Cardiac muscle cell (in vitro differentiated cells and primary cell): ENCODE data around the gene SETBP1. TPM values are rescaled to one million over a fixed set of nuclear protein-coding genes. Genes with fewer than 3 reads are reported as not detected.
A peak's percentile ranks its signal among the peaks of the same experiment; 100 is the strongest.

ENCODE experiments used
- DNase-seq, 2 donors: peaks; one replicate each; pipeline versions ENCODE4 v3.0.0 to v3.0.0-alpha.2; 2010 to 2017; ENCODE audit warnings: low read depth in 1 of 2, low spot score in 1 of 2
- H3K27ac ChIP-seq: fragments of 200-600 bp; sonication (generic); 2 replicates; pipeline ENCODE4 v1.5.1; 2016
- H3K27me3 ChIP-seq: fragments of 200-600 bp; sonication (generic); 2 replicates; pipeline ENCODE4 v1.6.0; 2016; ENCODE audit warnings: control low read depth
- H3K36me3 ChIP-seq: fragments of 200-600 bp; sonication (generic); 2 replicates; pipeline ENCODE4 v1.5.1; 2016; ENCODE audit warnings: control low read depth
- H3K4me1 ChIP-seq: fragments of 200-600 bp; sonication (generic); 2 replicates; pipeline ENCODE4 v1.8.1; 2017; ENCODE audit warnings: low read depth, mild to moderate bottlenecking, mixed run types
- H3K4me3 ChIP-seq: fragments of 200-600 bp; sonication (generic); 2 replicates; pipeline ENCODE4 v1.5.1; 2016; ENCODE audit warnings: mild to moderate bottlenecking
- H3K9me3 ChIP-seq: fragments of 200-600 bp; sonication (generic); 2 replicates; pipeline ENCODE4 v1.5.1; 2017; ENCODE audit warnings: low read depth, mild to moderate bottlenecking, control low read depth
- CTCF ChIP-seq: IDR thresholded peaks from 2 replicates; pipeline ENCODE4 v1.5.1; 2012; ENCODE audit warnings: low read depth, mild to moderate bottlenecking, low read length
- polyA plus RNA-seq: library from polyadenylated mRNA; unstranded; fragments of >200 nt; fragmentation: Nextera tagmentation; extraction: Ambion mirVana; gene quantifications from 2 replicates; pipeline ENCODE4 v1.2.1, GENCODE V29; 2016
- total RNA-seq: library from RNA; depleted of rRNA; stranded (reverse); fragments of >200 nt; gene quantifications from 2 replicates; pipeline ENCODE4 v1.2.3, GENCODE V29; 2016

SETBP1 gene
- total and polyA plus RNA-seq, 2 experiments from 2014 or later, result 6.3 to 30.6 TPM

GRCh38 chr18:44850001-44850400, 169.3 kb downstream of the SETBP1 start:
- no peak for TF ChIP-seq CTCF
- Histone ChIP-seq H3K27me3 (no peaks in the 10 kb centered on the region), H3K36me3 (no peaks in the 10 kb centered on the region), H3K4me1 (peaks cover 12% of the 10 kb centered on the region), H3K27ac (no peak overlapping the region), H3K4me3 (no peak overlapping the region), H3K9me3 (no peaks in the 10 kb centered on the region)
- DNase-seq, result no peak

- Histone ChIP-seq H3K36me3 (no peaks in the 10 kb centered on the region), H3K27me3 (no peaks in the 10 kb centered on the region), H3K27ac (no peak overlapping the region), H3K4me3 (no peak overlapping the region), H3K9me3 (no peaks in the 10 kb centered on the region), H3K4me1 (peaks cover 14% of the 10 kb centered on the region)
- no peak for TF ChIP-seq CTCF
- no peak for DNase-seq
Observed at GRCh38 chr18:44851856-44852621, 171.4 kb downstream of the SETBP1 start.

GRCh38 chr18:44852818-44853217, 172.1 kb downstream of the SETBP1 start:
- no peak for TF ChIP-seq CTCF
- DNase-seq, result peak in 1 of 2 donors; percentile 38
- H3K27ac ChIP-seq, result no peak overlapping the region
- no peaks in the 10 kb centered on the region for H3K9me3 ChIP-seq
- no peaks in the 10 kb centered on the region for H3K27me3 ChIP-seq
- H3K4me3 ChIP-seq, result no peak overlapping the region
- no peaks in the 10 kb centered on the region for H3K36me3 ChIP-seq
- peaks cover 22% of the 10 kb centered on the region for H3K4me1 ChIP-seq

GRCh38 chr18:44853430-44853829, 172.7 kb downstream of the SETBP1 start:
- Histone ChIP-seq H3K9me3 (no peaks in the 10 kb centered on the region), H3K4me3 (no peak overlapping the region), H3K27ac (no peak overlapping the region), H3K27me3 (no peaks in the 10 kb centered on the region), H3K36me3 (no peaks in the 10 kb centered on the region), H3K4me1 (peaks cover 26% of the 10 kb centered on the region)
- no peak for TF ChIP-seq CTCF
- DNase-seq, result no peak

GRCh38 chr18:44855681-44856080, 175.0 kb downstream of the SETBP1 start:
- no peak for DNase-seq
- no peaks in the 10 kb centered on the region for H3K36me3 ChIP-seq
- no peak for TF ChIP-seq CTCF
- H3K27me3 ChIP-seq, result peaks cover 12% of the 10 kb centered on the region
- peaks cover 26% of the 10 kb centered on the region for H3K4me1 ChIP-seq
- no peak overlapping the region for H3K4me3 ChIP-seq
- H3K27ac ChIP-seq, result no peak overlapping the region
- no peaks in the 10 kb centered on the region for H3K9me3 ChIP-seq
